Renal cortex interstitium (tissue), 11 donors: ENCODE measurements around the gene EMILIN3. TPM values are rescaled to one million over a fixed set of nuclear protein-coding genes. Genes with fewer than 3 reads are reported as not detected.
"Not testable (repeated sequence)": the region's sequence is repeated elsewhere in the genome, so short reads cannot be mapped to it uniquely, and the experiment has no call there.

Source experiments
- DNase-seq, 11 donors: peaks; one replicate each; pipeline ENCODE4 v3.0.0-alpha.2; 2013; ENCODE audit warnings: low read depth in 9 of 11, low spot score in 4 of 11; ENCODE audit errors: extremely low read depth in 1 of 11
- polyA plus RNA-seq, 3 donors: library from polyadenylated mRNA; unstranded; fragments of 120-200 nt; gene quantifications; one replicate each; pipeline ENCODE4 v1.2.1, GENCODE V29; 2013; ENCODE audit not compliant: insufficient read length in 3 of 3

Gene EMILIN3
- polyA plus RNA-seq, 3 donors = 8.0 to 11.5 (median 8.3) TPM

DNA sequence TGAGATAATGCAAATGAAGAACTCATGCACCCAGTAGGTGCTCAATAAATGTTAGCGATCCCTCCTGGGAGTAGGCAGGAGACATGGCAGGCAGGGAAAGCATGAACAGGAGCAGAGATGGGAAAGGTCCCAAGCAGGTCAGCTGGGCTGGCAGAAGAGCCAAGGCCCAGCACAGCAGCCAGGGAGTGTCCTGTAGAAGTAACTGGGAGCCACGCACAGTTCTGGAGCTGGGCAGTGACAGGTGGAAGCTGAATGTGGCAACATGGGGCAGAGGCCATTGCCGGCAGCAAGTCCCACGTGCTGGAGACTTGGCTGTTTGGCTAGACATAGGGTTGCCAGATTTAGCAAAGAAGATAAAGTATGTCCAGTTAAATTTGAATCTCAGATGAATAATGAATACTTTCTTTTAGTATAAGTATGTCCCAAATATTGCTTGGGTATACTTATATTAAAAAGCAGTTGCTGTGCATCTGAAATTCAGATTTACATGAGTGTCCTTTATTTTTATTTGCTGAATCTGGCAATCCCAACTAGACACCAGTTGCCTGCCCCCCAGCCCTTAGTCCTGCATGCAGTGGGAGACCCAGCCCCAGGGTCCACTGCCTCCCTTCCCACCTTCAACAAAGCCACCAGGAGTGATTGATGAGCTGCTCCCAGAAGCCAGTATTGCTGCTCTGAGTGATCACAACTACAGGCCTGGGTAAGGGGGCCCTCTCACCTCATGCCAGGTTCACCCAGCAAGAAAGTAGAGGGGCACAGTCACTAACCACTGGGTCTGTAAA, 29.7 kb downstream of the EMILIN3 start:
- DNase-seq = no peak

DNA sequence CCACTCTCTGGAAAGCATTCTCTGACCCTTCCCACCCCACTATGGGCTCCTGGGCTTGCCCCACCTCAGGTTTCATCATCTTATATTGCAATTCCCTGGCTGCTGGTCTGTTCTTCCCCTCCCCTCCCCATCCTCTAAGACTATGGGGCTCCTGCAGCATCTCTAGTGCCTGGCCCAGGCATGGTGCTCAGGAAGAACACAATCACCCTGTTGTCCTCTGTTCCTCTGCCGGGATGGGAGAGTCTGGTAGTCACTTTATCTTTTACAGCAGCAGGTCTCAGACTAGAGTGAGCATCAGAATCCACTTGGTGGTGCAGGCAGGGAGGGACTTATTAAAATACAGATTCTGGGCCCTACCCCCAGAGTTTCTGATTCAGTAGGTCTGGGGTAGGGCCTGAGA, 31.0 kb downstream of the EMILIN3 start:
- DNase-seq = no peak

DNA sequence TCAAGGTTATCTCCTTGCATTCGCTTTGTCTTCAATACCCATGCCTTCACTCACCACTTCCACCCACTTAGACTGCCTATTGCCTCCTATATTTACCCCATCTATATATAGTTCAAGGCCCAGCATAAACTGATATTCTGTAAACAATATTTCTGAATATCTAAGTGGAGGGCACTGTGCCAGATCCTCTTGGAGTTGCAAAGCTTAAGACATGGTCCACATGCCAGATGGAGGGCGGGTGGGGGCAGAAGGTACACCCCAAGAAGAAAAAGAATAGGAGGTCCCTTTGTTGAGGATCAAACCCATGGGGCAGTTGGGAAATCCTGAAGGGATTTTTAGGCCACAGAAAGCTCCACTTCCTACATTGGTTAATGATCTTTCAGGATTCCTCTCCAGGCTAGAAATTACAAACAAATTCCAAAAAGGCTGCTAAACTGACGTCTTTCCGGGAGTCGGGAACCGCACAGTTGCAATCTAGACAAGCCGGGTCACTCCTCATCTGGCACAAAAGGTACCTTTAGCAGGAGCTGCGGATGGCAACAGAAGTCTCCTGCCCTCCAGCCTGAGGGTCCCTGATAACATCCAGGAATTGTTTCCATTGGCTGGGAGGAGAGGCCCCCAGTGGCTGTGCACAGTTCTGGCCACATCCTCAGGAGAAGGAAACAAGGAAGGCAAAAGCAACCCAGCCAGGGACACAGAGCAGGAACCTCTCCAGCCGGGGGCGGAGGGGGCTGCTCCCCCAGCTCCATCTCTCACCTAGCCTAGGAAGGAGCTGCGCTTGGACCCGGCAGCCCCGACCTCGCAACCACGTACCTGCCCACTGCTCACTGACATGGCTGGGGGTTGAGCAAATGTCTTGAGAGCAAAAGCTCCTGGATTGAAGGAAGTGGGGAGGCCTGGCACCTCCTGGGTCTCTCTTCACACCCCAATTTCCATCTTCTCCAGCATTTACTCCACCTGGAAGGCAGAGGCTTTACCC, 31.9 kb downstream of the EMILIN3 start:
- no peak for DNase-seq

DNA sequence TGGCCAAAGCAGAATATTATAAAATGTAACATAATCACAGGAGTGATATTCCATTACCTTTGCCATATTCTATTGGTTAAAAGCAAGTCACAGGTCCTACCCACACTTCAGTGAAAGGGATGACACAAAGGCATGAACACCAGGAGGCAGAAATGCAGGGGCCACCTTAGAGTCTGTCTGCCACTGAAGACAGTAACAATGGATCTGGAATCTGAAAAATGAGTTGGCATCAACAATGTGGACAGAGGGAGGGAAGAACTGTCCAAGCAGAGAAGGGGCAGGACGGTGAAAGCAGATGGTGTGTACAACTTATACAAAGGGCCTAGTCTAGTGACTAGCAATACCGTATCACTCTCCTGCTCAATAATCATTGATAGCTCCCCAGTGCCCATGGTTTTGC, 32.6 kb downstream of the EMILIN3 start:
- no peak for DNase-seq

DNA sequence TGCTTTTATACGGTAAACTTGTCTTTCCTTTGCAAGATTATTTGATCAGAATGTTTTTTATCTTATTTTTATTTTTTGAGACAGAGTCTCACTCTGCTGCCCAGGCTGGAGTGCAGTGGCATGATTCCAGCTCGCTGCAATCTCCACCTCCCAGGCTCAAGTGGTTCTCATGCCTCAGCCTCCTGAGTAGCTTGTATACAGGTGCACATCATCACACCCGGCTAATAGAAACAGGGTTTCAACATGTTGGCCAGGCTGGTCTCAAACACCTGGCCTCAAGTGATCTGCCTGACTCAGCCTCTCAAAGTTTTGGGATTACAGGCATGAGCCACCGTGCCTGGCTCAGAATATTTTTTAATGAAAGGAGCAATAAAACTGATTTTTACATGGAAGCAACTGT, 34.9 kb downstream of the EMILIN3 start:
- DNase-seq = no peak

DNA sequence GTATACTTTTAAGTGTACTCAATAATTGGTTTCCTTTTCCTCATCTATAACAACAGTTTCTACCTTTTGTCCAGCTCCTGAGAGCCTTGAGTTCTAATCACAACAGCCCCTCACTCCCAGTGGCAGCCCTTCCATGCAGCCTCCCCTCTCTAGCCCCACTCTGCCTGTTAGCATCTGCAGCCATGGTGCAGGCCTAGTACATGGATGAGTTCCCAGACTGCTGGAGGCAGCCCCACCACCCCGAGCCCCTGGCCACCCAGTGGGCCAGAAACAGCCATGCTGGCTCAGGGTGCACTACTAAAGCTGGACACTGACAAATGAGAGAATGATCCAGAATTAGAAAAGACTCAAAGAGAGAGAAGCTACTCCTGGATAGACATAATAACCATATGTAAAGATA, 35.7 kb downstream of the EMILIN3 start:
- DNase-seq = no peak

DNA sequence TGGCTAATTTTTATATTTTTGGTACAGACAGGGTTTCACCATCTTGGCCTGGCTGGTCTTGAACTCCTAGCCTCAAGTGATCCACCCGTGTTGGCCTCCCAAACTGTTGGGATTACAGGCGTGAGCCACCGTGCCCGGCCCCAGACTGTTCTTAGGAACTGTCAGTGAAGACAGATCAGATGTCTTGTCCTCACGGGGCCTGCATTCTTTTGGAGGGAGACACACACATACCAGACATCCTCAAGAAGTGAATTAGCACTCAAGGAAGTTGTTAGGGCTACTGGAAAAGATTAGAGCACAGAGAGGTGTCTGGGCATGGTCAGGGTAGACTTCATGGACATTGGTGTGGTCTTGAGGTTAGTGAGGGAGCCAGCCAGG, 36.3 kb downstream of the EMILIN3 start:
- no peak for DNase-seq

- DNase-seq = peak in 3 of 11 donors; percentile 8 to 54 (median 45)
Measured at GRCh38 chr20:41329435-41330342, 36.9 kb downstream of the EMILIN3 start.

DNA sequence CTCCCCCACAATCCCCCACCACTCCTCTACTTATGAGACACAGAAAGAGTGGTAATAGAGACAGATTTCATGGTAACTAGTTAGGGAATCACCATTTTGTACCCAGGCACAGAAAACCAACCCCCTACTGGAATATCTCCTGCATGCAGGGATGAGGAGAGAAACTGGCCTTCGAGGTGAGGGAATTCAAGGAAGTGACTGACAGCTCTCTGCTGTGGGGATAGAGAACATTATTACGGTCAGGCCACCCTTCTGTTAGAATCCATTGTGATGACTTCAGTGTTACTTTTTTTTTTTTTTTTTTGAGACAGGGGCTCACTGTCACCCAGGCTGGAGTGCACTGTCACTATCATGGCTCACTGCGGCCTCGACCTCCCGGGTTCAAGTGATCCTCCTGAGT, 39.4 kb downstream of the EMILIN3 start:
- DNase-seq = no peak

GRCh38 chr20:41320976-41321375, 45.6 kb downstream of the EMILIN3 start:
- no peak for DNase-seq

- no peak for DNase-seq
Measured at GRCh38 chr20:41320441-41320840, 46.2 kb downstream of the EMILIN3 start.

- no peak for DNase-seq
Measured at GRCh38 chr20:41318271-41318649, 48.4 kb downstream of the EMILIN3 start.

- DNase-seq = peak; percentile 86 to 97 (median 94)
Measured at GRCh38 chr20:41317546-41318270, 48.9 kb downstream of the EMILIN3 start, which contains the start of gene ZHX3. Gene ZHX3, minus strand, starts transcription at chr20:41317731. Its CDS starts 112,815 bp downstream, at chr20:41204916.

DNA sequence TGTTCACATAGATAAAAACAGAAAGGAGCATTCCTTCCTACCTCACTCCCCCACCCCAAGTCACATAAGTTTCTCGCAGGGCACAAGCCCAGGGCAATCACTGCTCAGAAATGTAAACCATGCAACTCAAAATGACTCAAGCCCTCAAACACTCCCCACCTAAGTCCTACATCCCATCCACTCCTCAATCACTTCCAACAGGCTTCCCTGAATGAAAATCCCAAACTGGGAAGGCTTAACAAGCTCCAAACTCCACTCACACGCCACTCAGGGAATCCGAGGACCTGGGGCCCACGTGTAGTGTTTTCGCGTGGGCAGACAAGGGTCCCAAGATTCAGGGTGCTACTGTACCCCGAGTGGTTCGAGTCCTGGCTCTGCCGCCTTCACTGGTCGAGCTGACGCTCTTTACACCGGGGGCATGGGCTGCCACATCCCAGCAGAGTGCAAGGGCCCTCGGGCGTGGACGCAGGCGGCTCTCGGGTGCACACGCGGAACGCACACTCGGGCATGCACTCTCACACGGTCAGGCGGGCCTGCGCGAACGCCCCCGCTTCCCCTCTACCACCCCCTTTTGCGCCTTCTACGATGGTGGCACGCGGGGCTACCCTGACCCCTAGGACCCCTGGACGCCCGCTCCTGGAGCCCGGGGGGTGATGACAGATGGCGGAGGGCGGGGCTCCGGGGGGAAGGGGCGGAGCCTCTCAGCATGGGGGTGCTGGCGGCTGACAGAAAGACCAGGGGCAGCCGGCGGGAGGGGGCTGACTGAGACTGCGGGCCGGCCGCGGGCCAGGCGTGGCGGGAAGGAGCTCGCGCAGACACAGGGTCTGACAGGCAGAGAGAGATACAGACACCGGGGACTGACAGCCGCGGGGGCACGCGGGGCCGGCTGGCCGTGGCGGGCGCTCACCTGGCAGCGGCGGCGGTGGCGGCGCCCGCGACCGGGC, 49.7 kb downstream of the EMILIN3 start:
- DNase-seq = peak in 3 of 11 donors; percentile 20 to 53 (median 45)

DNA sequence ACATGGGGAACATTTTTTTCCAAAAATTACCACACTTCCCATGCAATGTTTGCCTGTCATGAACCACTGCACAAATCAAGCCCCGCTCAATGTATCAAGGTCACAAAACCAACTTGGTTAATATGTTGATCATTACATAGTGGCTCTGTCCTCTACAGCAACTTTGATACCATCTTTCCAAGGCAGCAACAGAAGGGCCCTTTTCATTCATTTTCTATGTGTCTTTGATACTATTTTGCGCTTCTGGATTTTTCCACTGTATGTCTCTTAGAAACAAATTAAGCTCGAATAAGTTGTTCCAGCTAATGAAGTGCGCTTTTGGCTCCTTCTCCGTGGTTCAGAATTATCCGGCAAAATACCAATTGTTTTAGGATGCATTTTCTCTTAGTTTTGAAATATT, 50.6 kb downstream of the EMILIN3 start:
- no peak for DNase-seq

DNA sequence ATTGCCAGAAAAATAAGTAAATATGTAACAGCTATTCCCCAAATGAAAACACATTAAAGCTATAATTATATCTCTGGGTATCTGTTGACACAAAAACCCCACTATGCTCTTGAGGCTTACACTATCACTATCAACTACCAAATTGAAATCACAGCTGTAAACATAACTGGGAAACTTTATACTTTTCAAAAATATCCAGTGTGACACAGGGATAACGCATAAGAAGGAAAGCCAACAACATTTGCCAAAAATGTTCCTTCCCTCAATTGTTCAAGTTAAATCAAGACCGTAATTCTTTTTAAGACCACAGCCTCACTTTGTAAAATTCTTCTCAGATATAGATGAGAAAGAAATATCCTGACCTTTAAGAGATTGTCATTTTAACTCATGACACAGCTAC, 52.2 kb downstream of the EMILIN3 start:
- no peak for DNase-seq

GRCh38 chr20:41312009-41312408, 54.6 kb downstream of the EMILIN3 start:
- DNase-seq = not testable (repeated sequence)
